GM19328 (cell line): Measurements from ENCODE around the gene FBXL12.
"Not testable (repeated sequence)": the region's sequence is repeated elsewhere in the genome, so short reads cannot be mapped to it uniquely, and the experiment has no call there.

Experiments
- ATAC-seq: cut with Tn5 transposase; IDR thresholded peaks from one replicate; pipeline ENCODE4 v1.9.1; 2021; ENCODE audit warnings: mild to moderate bottlenecking, moderate library complexity; ENCODE audit not compliant: unreplicated experiment

The FBXL12 gene

DNA sequence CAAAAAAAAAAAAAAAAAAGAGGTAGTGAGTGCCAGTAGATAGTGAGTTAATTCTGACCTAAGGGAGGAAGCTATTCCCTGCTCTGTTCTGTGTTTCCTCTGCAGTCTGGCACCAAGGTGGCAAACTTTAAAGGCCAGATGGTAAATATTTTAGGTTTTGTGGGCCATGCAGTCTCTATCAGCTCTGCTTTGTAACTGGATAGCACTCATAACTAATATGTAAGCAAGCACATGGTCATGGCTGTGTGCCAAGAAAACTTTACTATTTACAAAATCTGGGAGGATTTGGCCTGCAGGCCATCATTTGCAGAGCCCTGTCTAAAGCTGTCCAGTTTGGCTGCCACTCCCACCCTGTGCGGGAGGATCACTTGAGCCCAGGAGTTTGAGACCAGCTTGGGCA lies 20.5 kb upstream of the FBXL12 start:
- ATAC-seq = no peak

DNA sequence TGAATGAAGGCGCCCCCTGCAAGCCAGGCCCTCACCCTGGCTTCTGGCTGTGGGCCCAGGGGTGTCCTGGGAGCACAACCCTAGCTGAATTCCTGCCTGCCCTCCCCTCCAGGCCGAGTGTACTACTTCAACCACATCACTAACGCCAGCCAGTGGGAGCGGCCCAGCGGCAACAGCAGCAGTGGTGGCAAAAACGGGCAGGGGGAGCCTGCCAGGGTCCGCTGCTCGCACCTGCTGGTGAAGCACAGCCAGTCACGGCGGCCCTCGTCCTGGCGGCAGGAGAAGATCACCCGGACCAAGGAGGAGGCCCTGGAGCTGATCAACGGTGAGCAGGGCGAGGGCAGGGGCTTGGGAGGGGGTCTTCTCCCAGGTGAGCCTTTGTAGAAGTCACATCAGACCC lies 19.4 kb upstream of the FBXL12 start:
- ATAC-seq = no peak

DNA sequence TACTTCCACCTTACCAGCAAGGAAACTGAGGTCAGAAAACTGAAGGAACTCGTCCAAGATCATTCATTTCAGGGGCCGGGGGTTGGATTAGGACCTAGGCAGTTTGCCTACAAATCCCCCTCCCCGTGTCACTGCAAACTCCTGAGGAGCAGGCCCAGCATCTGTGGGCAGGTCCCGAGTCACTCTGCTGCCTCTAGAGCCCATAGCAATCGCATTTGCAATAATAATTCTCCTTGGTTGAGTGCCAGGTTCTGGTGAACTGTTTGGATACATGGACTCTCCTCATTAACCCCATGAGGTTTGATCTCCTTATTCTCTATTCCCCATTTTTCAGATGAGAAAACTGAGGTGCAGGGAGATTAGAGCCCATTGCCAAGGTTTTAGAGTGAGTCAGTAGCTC lies 17.1 kb upstream of the FBXL12 start:
- ATAC-seq = no peak

DNA sequence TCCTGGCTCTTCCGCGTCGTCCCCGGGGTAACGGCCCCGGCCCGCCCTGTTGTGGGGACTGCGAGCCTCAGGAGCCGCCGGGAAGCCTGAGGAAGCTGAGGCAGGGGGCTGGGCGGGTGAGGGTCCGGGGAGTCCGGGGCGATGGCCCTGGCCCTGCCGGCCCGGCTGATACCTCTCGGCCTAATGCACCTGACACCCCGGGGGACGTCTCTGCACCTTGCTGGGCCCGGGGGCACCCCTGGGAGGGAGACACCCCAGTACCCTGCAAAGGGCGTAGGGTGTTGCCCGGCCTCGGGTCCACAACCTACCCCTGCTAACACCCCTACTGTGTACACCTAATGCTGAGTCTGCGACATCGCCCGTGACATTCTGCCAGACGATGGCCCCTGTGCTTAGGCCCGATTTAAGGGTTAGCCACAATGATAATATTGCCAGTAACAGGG lies 16.6 kb upstream of the FBXL12 start:
- ATAC-seq = peak; percentile 2

DNA sequence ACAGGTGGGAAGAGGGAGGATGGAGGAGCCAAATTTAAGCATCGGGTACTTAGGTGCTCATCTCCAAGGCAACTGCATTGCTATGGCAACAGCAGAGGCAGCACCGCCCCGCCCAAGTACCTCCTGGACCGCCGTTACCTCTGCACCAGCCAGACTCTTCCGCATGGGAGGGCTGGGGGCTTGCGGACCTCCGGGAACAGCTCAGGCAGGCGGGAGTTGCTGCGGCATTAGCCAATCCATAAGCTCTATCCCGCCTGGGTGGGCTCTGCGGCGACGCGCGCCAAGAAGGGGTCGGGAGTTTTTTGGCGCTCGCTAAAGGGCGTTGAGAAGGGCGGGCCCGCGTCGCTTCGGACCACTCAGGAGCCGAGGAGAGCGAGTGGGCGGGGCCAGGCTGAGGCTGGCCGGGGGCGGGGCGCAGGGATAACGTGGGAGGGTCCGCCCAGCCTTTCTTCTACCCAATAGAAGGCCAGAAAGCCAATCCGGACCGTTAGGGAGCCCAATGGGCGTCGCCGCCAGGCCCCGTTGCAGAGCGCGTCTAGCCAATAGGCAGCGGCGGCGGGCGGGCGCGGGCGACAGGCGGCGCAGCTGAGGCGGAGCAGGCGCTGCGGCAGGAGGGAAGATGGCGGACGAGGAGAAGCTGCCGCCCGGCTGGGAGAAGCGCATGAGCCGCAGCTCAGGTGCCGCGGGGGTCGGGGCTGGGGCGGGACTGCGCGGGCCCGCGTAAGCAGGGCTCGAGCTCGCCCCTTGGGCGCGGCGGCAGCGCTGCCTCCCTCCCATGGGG lies 16.0 kb upstream of the FBXL12 start, which contains the start of gene PIN1:
Gene PIN1, plus strand, starts transcription at position 593 of the 781 bp plus-strand sequence. Its CDS starts 27 bp downstream, at position 620.
- ATAC-seq = peak; percentile 97

DNA sequence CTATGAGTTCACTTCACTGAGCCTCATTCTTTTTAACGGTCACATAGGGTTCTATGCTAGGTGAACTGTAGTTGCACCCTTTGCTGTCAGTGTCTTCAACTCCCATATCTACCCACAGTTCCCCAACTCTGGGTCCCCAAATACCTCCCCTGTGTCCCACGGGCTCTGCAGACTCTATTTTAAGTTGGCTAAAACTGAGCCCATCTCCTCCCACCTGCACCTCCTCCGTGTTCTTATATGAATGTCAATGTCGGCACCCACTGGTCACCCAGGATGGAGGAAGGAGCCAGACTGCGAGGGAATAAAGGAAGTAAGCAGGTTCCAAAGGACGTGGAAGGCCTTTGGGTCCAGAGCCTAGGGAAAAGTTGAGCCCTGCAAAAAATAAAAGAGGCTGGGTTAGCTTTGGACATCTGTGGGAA lies 15.4 kb upstream of the FBXL12 start:
- no peak for ATAC-seq

DNA sequence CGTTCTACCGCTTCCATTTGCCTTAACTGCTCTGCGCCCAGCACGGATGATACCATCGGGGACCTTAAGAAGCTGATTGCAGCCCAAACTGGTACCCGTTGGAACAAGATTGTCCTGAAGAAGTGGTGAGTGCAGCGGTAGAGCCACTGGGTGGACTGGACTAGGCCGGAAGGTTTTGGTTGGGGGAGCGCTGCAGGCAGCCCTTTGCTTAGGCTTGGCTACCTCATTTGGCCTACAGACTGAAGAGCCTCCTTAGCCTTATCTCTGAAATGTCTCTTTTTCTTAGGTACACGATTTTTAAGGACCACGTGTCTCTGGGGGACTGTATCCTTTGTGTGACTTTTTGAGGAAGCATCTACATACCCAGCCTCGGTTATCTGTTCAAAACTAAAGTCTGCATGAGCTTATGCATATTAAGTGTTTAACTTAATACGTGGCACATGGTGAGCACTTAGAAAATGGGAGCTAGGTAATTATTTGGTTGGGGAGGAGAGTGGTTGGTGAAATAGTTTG lies 9.7 kb upstream of the FBXL12 start:
- ATAC-seq = no peak

DNA sequence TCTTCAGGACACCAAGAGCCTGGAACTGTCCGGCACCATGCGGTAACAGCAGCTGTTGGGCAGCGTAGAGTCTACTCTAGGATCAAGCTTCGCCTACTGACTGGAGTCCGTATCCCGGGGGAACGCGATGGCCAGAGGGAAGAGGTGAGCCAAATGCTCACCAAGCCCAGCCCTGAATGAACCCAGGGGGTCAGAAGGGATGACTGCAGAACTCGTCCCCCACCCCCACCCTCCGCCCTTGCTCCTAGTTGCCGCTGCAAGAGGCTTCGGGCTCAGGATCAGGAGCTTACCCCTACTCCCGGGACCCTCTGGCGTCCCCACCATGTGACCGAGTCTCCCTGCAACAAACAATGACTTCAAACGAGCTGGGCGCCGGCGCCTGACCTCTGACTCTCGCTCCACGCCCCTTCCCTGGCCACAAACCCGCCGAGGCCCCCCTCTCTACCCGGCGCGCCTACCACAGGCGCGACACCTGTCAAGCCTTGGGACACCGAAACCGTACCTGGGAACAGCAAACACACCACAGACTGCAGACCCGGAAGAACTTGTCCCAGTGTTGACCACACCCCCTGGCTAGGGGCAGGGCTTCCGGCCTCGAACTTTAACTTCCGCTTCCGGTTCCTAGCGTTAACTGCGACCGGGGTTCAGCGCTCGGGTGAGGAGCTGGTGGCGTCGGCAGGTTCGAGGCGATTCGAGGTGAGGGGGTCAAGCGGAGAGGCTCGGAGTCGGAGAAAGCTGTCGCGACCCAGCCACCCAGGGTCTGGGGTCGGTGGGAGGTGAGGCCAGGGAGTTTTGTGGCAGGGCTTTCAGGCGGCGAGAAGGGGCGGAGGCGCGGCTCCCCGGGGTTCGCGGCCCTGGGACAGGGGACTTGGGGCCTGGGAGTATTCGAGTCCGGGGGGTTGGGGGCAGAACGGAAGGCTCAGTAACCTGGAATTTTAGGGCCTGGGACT lies 8.7 kb upstream of the FBXL12 start, which contains the start of gene UBL5:
Gene UBL5, plus strand, starts transcription at position 630 of the 950 bp plus-strand sequence. CDS start 420 bp downstream, outside the sequence.
- ATAC-seq = peak; percentile 80

DNA sequence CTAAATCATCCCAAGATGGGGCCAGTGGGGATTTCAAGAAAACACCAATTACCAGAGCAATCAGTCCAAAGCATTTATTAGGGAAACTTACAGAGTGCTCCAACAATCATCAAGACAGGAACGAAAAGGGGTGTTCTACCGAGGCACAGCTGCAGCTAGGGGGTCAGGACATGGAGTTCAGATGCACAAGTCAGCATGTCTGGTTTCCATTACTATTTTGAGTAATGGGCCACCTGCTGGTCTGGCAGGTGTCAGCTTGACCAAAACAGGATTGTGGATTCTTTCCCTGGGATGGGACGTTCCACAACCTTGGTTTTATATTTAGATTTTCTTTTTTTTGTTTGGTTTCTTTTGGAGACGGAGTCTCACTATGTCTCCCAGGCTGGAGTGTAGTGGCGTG lies 4.9 kb upstream of the FBXL12 start:
- ATAC-seq = no peak

DNA sequence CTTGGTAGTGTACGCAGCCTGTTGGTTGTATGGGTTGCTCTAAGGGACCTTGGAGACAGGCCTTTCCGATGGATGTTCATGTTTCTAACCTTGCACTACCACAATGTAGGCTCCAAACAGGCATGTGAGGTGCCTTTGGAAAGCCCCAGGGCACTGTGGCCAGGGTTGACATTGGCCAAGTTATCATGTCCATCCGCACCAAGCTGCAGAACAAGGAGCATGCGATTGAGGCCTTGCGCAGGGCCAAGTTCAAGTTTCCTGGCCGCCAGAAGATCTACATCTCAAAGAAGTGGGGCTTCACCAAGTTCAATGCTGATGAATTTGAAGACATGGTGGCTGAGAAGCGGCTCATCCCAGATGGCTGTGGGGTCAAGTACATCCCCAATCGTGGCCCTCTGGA lies 1.2 kb upstream of the FBXL12 start:
- ATAC-seq = not testable (repeated sequence)

DNA sequence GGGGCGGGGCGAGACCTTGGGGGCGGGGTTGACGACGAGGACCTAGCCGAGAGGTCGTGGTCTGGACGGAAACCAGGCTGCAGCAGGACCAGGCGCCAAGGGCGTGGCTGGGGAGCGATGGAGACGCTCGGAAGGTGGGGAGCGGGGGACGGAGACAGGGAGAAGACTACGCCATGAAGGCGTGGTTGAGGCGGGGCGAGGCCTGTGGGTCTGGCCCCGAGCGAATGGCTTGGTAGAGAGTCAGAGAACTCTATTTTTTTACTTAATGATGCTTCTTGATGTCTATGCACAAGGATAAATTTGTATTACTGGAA lies 674 bp upstream of the FBXL12 start:
- ATAC-seq = no peak

DNA sequence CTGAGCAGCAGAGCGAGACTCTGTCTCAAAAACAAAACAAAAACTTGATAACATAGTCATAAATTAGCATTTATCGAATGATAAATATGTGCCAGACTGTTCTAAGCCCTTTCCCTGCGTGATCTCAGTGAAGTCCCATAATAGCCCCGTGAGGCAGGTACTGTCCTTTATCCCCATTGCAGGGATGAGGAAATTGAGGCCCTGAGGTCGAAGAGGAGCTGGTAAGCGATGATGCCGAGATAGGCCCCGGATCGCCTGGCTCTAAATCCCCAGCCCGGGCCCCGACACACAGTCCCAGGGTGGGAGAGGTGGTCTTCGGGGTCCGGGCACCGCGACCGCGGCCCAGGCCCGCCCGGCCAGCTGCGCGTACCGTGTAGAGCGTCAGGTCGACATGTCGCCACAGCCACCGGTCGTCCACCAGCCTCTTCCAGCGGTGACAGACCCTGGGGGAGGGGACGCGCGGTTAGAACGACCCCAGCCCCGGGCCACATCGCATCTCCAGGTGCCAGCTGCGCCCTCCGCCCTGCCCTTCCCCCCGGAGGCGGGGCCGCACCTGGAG lies 625 bp downstream of the FBXL12 start:
- no peak for ATAC-seq

DNA sequence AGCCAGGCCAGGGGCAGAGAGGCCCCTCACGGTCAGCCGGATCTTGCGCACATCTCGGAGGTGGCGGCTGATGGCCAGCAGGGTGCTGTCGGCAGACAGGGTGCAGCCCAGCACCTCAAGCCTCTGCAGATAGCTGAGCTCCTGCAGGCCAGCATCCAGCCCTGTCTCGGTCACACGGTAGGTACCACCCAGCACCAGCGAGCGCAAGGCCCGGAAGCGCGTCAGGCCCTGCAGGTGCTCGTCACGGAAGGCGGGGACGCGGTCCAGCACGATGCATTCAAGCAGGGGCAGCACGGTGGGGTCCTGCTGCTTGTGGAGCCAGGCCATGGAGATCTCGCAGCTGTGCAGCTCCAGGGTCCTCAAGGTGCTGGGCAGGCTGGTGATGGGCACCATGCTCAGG lies 7.7 kb downstream of the FBXL12 start:
- no peak for ATAC-seq

DNA sequence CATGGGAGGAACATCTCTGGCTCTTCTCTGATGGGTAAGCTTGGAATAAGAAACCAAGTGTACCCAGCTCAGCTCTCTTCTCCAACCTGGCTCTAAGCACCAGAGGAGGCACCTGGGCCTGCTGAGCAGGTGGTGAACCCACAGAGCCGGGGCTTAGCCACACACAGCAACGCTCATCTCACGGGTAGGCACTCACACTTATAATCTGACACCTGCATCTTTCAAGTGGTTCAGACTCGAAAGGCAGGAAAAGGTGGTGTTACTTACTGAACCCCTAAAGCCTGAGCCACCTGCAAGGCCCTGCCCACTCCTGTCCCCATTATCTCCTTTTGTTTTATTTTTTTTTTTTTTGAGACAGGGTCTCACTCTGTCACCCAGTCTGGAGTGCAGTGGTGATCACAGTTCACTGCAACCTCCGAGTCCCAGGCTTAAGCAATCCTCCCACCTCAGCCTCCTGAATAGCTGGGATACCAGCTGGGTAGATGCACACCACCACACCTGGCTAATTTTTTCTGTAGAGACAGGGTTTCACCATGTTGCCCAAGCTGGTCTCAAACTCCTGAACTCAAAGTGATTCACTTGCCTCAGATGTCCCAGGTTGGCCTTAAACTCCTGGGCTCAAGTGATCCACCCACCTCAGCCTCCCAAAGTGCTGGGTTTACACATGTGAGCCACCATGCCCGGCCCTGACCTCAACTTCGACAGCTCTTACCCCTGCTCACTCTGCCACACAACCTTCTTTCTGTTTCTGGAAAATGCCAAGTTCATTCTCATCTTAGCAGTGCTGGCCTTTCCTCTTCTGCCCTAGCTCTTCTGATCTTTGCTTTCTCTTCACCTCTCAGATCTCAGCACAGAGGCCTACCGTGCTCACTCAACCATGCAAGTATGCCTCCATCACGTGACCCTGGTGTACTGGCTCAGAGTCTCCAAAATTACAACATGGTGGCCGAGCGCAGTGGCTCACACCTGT lies 9.7 kb downstream of the FBXL12 start:
- ATAC-seq = no peak

DNA sequence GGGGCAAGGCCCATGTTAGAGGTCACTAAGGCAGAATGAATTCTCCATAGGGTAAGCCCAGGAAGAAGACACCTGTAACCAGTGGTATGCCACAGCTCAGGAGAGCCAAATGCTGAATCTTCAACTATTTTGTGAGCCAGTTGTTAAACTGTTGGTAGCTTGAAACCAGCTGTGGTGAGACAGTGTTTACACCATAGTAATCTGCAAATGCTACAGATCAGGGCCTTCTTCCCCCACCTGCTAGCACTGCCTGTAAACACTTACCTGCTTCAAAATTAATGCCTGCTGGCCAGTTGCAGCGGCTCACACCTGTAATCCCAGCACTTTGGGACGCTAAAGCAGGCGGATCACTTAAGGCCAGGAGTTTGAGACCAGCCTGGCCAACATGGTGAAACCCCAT lies 12.1 kb downstream of the FBXL12 start:
- no peak for ATAC-seq

DNA sequence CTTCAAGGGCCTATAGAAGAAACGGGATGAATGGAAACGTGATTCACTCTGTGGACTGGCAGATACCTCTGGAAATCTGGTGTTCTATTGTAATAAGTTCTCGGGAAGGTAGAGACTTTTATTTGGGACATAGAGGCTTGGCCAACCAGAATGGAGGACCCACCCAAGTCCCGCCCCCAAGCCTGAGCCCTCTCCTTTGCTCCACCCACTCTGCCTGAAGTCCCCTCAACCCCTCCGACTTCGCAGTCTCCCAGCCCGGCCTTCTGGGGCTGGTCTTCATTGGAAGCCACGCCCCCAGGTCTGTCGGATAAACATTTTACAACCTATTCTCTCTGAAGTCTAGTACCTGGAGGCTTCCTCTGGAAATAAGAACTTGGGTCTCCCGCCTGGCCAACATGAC lies 16.9 kb downstream of the FBXL12 start:
- no peak for ATAC-seq

DNA sequence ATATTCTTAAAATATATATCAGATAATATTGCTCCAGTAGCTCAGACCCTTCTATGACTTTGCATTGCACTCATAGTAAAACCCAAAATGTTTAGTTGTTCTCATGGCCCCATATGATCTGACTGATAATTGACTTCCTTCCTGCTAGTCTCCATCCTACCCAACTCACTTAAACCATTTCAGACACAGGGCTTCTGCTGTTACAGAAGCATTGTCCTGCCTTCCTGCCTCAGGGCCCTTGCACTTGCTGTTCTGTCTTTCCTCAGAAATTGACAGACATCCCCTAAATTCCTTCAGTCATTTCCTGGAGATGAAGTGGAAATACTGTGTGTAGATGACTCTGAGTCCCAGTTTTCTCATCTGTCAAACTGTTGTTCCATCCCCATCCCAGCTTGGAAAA lies 19.7 kb downstream of the FBXL12 start:
- ATAC-seq = no peak

DNA sequence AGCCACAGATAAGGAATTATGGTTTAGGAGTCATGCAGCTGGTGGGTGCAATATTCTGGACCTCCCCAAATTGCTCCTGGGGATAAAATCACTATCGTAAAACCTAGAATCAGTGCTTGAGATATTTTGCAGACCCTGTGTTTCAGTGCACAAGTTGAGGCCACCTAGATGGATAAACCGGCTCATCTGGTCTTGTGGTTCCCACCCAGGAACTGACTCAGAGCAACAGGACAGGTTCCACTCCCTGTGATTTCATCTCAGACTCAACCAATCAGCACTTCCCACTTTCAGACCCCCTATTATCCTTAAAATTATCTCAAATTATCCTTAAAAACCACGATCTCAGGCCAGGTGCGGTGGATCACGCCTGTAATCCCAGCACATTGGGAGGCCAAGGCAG lies 21.0 kb downstream of the FBXL12 start:
- no peak for ATAC-seq

DNA sequence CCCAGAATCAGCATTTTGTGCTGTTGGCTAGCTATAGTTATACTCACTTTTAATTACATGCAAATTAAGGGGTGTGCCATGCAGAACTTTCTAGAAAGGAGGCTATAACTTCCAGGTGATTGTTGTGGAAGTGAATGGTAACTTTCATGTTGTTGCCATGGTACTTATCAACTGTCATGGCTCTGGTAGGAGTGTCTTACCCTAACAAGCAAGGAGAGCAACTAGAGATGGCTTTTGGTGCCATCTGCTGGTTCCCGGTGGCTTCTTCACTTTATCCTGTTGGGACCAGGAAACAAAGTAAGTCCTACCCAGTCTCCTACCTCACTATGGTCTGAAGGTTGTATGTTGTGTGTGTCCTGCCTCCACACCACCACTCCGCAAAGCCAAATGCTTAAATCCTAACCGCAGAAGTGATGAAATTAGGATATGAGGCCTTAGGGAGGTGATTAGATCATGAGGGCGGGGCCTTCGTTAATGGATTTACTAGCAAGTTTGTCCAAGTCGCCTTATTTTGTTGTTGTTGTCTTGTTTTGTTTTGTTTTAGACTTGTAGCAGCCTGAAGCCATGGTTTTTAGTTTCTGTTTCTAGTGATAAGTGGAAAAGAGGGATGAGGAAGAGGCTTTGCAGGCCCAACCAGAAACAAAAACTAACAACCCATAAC lies 22.6 kb downstream of the FBXL12 start:
- ATAC-seq = no peak
